DMS 273 treated with DMSO at 0.1 percent for 48 hours (cell line): ENCODE data around the gene MARK2.
"Not testable (repeated sequence)": the region's sequence is repeated elsewhere in the genome, so short reads cannot be mapped to it uniquely, and the experiment has no call there.

Experiments
- DNase-seq: peaks from one replicate; lab custom pipeline; 2025; lab: John Stamatoyannopoulos, UW

Gene MARK2

GRCh38 chr11:63838678-63839507, at the start of gene MARK2:
Gene MARK2, plus strand, starts transcription at chr11:63839110. Its CDS starts 397 bp downstream, at chr11:63839507.
- peak; percentile 89 for DNase-seq

- no peak for DNase-seq
These were observed 47.3 kb upstream of the MARK2 start for GRCh38 chr11:63791495-63792167.

- no peak for DNase-seq
These were observed 45.7 kb upstream of the MARK2 start for GRCh38 chr11:63793161-63793560.

GRCh38 chr11:63795066-63795465, 43.8 kb upstream of the MARK2 start:
- no peak for DNase-seq

- no peak for DNase-seq
These were observed 38.0 kb upstream of the MARK2 start for GRCh38 chr11:63800921-63801320.

GRCh38 chr11:63802637-63803414, 36.1 kb upstream of the MARK2 start:
- DNase-seq, result no peak

- DNase-seq, result no peak
These were observed 34.7 kb upstream of the MARK2 start for GRCh38 chr11:63804259-63804658.

- DNase-seq, result no peak
These were observed 33.0 kb upstream of the MARK2 start for GRCh38 chr11:63805844-63806415.

- not testable (repeated sequence) for DNase-seq
These were observed 28.5 kb upstream of the MARK2 start for GRCh38 chr11:63810383-63810782.

GRCh38 chr11:63811522-63811921, 27.4 kb upstream of the MARK2 start:
- DNase-seq, result no peak

- DNase-seq, result no peak
These were observed 25.8 kb upstream of the MARK2 start, which contains the start of gene SPINDOC for GRCh38 chr11:63813035-63813562. Gene SPINDOC, plus strand, starts transcription at chr11:63813456. Its CDS starts 231 bp downstream, at chr11:63813687.

- DNase-seq, result no peak
These were observed 25.1 kb upstream of the MARK2 start for GRCh38 chr11:63813563-63814382.

GRCh38 chr11:63814383-63814736, 24.6 kb upstream of the MARK2 start:
- no peak for DNase-seq

GRCh38 chr11:63816166-63816565, 22.7 kb upstream of the MARK2 start:
- no peak for DNase-seq

GRCh38 chr11:63816732-63817131, 22.2 kb upstream of the MARK2 start:
- no peak for DNase-seq

- no peak for DNase-seq
These were observed 21.0 kb upstream of the MARK2 start for GRCh38 chr11:63817758-63818498.

- no peak for DNase-seq
These were observed 20.3 kb upstream of the MARK2 start for GRCh38 chr11:63818609-63819008.

GRCh38 chr11:63821411-63821810, 17.5 kb upstream of the MARK2 start:
- DNase-seq, result no peak

GRCh38 chr11:63826471-63827190, 12.3 kb upstream of the MARK2 start:
- no peak for DNase-seq
